Keratinocyte (primary cell): Measurements from ENCODE around the gene IDH3A.

Experiments used
- CTCF ChIP-seq, 3 experiments: IDR thresholded peaks in 1 of 3; conservative IDR thresholded peaks in 1 of 3; optimal IDR thresholded peaks in 1 of 3; 2 replicates in 2 of 3; 3 replicates in 1 of 3; pipeline versions ENCODE3 to v1.5.1; 2011; ENCODE audit warnings: low read length in 3 of 3, mild to moderate bottlenecking in 3 of 3, moderate library complexity in 2 of 3, control low read depth in 1 of 3, inconsistent platforms in 1 of 3; ENCODE audit not compliant: insufficient read depth in 2 of 3; ENCODE audit errors: extremely low read depth in 1 of 3
- EZH2 ChIP-seq: IDR thresholded peaks from one replicate; pipeline ENCODE4 v1.6.1; 2012; ENCODE audit warnings: inconsistent platforms, mild to moderate bottlenecking, low read length, moderate library complexity

GRCh38 chr15:78104119-78104479, 45.1 kb upstream of the IDH3A start:
- no peak for TF ChIP-seq CTCF (optimal IDR thresholded peaks at IDR 0.05 in 1 of 3, IDR thresholded peaks at IDR 0.05 in 1 of 3, conservative IDR thresholded peaks at IDR 0.05 in 1 of 3; ENCODE audit: extremely low read depth in 1 of 3, insufficient read depth in 2 of 3, low read length in 3 of 3)
- no peak for TF ChIP-seq EZH2
